Measurements from ENCODE around the gene MPHOSPH10.

DNA sequence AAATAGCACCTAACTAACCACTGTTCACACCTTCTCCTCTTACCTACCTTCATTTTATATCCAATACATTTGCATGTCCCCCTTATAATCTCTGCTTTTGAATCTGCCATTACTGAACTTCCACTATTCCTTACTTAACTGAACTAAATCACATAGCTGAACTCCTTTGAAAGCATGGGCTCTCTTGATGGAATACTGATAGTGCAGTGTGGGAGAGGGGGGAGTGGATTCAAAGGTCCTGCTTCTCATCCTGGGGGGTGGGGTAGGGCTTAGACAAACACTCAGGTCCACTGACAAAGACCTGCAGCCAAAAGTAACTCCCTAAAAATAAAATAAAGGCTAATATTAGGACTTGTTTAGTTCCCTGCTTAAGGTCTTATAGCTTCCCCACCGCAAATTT lies 9.0 kb upstream of the MPHOSPH10 start:
- TF ChIP-seq, protein P1, sequence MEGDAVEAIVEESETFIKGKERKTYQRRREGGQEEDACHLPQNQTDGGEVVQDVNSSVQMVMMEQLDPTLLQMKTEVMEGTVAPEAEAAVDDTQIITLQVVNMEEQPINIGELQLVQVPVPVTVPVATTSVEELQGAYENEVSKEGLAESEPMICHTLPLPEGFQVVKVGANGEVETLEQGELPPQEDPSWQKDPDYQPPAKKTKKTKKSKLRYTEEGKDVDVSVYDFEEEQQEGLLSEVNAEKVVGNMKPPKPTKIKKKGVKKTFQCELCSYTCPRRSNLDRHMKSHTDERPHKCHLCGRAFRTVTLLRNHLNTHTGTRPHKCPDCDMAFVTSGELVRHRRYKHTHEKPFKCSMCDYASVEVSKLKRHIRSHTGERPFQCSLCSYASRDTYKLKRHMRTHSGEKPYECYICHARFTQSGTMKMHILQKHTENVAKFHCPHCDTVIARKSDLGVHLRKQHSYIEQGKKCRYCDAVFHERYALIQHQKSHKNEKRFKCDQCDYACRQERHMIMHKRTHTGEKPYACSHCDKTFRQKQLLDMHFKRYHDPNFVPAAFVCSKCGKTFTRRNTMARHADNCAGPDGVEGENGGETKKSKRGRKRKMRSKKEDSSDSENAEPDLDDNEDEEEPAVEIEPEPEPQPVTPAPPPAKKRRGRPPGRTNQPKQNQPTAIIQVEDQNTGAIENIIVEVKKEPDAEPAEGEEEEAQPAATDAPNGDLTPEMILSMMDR (IDR thresholded peaks at IDR 0.05) = no peak
- no peak for TF ChIP-seq POLR2A (IDR thresholded peaks at IDR 0.05)
